C4-2B (cell line): Measurements from ENCODE around the gene ABCA4.

Source experiments
- CTCF ChIP-seq: fragments of 450-650 bp; conservative IDR thresholded peaks from 2 replicates; pipeline ENCODE4 v1.5.1; 2017; ENCODE audit warnings: mild to moderate bottlenecking
- ZFX ChIP-seq: fragments of 450-650 bp; IDR thresholded peaks from 2 replicates; pipeline ENCODE4 v1.6.1; 2017

- TF ChIP-seq CTCF (no peak), ZFX (no peak)
Observed at GRCh38 chr1:94107141-94107540, 13.8 kb downstream of the ABCA4 start.
